HG03460 (cell line): ENCODE measurements around the gene SNW1.

Experiments
- ATAC-seq: cut with Tn5 transposase; IDR thresholded peaks from one replicate; pipeline ENCODE4 v1.9.1; 2021; ENCODE audit not compliant: unreplicated experiment

The SNW1 gene

DNA sequence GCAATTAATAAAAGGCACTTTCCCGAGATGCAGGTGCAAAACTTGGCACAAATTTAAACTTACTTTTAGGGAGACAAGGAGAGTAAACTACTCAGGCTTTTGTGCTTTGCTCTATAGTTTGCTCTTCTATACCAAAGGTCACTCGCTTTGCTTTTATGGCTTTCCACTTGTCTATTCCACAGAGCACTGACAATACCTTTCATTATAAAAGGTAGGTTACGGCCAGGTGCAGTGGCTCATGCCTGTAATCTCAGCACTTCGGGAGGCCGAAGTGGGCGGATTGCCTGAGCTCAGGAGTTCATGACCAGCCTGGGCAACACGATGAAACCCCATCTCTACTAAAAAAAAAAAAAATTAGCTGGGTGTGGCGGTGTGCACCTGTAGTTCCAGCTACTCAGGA lies 86.0 kb downstream of the SNW1 start:
- no peak for ATAC-seq

DNA sequence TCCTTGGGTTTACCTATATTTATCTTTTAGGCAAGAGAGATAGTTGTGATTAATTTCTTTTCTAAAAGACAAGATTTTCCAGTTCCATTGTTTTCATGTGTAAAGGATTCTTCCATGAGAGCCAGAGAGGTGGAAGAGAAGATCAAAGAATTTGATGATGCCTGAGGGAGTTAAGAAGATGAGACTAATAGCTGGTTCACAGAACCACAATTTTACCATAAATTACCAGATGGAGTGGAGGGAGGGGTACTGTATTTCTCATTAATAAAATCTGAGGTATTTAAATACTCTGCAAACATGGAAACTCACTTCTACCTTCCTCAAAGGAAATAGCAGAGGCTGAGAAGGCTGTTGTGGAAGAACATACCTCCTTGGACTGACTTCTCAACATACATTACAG lies 87.8 kb downstream of the SNW1 start:
- ATAC-seq = no peak
